ENCODE measurements around the gene SLC23A2.

DNA sequence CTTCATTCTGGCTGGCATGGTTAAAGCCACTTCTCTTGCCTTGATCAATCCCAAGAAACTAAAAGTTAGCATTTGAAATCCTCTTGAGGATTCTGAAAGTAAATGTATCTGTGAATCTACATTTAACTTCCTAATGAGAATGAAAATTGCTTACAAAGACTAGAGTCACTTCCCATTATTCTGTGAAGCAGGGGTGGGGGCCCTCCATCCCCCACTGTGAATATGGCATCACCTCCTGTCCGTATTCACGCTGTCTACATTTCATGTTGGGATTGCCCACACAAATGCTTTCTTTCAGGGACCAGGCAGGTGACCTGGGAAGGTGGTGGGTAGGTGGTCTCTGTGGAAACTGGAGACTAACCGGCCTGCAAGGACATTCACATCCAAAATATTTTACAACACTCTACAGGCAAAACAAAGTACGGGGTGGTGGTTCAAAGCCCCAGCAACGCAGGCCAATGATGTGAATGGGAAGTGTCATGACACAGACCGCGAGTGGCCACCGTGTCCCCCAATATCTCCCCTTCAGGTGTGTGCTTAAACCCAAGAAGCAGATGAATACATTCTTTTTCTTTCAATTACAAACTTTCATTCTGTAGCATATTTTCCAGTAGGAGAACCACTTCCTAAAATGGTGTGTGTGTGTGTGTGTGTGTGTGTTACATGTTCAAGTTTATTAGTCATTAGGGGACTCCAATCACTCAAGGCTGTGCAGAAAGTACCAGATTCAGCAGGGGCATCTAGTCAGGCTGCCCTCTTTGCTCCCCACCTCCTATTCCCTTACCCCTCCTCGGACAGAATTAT is 147.4 kb downstream of the SLC23A2 start:
- TF ChIP-seq, protein P1, sequence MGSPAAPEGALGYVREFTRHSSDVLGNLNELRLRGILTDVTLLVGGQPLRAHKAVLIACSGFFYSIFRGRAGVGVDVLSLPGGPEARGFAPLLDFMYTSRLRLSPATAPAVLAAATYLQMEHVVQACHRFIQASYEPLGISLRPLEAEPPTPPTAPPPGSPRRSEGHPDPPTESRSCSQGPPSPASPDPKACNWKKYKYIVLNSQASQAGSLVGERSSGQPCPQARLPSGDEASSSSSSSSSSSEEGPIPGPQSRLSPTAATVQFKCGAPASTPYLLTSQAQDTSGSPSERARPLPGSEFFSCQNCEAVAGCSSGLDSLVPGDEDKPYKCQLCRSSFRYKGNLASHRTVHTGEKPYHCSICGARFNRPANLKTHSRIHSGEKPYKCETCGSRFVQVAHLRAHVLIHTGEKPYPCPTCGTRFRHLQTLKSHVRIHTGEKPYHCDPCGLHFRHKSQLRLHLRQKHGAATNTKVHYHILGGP (tag by site-specific recombination; IDR thresholded peaks at IDR 0.05) = no peak
- TF ChIP-seq ZBTB21 (tag by site-specific recombination; IDR thresholded peaks at IDR 0.05) (no peak), ZNF184 (tag by site-specific recombination; IDR thresholded peaks at IDR 0.05) (no peak), ZNF211 (tag by site-specific recombination; IDR thresholded peaks at IDR 0.05; ENCODE audit: low read depth) (no peak), ZNF416 (tag by site-specific recombination; IDR thresholded peaks at IDR 0.05) (no peak)
- TF ChIP-seq, protein P2, sequence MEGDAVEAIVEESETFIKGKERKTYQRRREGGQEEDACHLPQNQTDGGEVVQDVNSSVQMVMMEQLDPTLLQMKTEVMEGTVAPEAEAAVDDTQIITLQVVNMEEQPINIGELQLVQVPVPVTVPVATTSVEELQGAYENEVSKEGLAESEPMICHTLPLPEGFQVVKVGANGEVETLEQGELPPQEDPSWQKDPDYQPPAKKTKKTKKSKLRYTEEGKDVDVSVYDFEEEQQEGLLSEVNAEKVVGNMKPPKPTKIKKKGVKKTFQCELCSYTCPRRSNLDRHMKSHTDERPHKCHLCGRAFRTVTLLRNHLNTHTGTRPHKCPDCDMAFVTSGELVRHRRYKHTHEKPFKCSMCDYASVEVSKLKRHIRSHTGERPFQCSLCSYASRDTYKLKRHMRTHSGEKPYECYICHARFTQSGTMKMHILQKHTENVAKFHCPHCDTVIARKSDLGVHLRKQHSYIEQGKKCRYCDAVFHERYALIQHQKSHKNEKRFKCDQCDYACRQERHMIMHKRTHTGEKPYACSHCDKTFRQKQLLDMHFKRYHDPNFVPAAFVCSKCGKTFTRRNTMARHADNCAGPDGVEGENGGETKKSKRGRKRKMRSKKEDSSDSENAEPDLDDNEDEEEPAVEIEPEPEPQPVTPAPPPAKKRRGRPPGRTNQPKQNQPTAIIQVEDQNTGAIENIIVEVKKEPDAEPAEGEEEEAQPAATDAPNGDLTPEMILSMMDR (tag by site-specific recombination; IDR thresholded peaks at IDR 0.05) = no peak
- TF ChIP-seq, protein P3, sequence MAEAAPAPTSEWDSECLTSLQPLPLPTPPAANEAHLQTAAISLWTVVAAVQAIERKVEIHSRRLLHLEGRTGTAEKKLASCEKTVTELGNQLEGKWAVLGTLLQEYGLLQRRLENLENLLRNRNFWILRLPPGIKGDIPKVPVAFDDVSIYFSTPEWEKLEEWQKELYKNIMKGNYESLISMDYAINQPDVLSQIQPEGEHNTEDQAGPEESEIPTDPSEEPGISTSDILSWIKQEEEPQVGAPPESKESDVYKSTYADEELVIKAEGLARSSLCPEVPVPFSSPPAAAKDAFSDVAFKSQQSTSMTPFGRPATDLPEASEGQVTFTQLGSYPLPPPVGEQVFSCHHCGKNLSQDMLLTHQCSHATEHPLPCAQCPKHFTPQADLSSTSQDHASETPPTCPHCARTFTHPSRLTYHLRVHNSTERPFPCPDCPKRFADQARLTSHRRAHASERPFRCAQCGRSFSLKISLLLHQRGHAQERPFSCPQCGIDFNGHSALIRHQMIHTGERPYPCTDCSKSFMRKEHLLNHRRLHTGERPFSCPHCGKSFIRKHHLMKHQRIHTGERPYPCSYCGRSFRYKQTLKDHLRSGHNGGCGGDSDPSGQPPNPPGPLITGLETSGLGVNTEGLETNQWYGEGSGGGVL (tag by site-specific recombination; IDR thresholded peaks at IDR 0.05) = no peak
- TF ChIP-seq, protein P4, sequence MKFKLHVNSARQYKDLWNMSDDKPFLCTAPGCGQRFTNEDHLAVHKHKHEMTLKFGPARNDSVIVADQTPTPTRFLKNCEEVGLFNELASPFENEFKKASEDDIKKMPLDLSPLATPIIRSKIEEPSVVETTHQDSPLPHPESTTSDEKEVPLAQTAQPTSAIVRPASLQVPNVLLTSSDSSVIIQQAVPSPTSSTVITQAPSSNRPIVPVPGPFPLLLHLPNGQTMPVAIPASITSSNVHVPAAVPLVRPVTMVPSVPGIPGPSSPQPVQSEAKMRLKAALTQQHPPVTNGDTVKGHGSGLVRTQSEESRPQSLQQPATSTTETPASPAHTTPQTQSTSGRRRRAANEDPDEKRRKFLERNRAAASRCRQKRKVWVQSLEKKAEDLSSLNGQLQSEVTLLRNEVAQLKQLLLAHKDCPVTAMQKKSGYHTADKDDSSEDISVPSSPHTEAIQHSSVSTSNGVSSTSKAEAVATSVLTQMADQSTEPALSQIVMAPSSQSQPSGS (tag by site-specific recombination; IDR thresholded peaks at IDR 0.05; ENCODE audit: low read depth) = no peak
- TF ChIP-seq, protein P5, sequence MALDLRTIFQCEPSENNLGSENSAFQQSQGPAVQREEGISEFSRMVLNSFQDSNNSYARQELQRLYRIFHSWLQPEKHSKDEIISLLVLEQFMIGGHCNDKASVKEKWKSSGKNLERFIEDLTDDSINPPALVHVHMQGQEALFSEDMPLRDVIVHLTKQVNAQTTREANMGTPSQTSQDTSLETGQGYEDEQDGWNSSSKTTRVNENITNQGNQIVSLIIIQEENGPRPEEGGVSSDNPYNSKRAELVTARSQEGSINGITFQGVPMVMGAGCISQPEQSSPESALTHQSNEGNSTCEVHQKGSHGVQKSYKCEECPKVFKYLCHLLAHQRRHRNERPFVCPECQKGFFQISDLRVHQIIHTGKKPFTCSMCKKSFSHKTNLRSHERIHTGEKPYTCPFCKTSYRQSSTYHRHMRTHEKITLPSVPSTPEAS (tag by site-specific recombination; IDR thresholded peaks at IDR 0.05) = no peak
- TF ChIP-seq, protein P6, sequence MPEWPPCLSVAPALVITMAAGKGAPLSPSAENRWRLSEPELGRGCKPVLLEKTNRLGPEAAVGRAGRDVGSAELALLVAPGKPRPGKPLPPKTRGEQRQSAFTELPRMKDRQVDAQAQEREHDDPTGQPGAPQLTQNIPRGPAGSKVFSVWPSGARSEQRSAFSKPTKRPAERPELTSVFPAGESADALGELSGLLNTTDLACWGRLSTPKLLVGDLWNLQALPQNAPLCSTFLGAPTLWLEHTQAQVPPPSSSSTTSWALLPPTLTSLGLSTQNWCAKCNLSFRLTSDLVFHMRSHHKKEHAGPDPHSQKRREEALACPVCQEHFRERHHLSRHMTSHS (tag by site-specific recombination; IDR thresholded peaks at IDR 0.05) = no peak

Measured in HEK293 (cell line).